NCI-H226 (cell line): ENCODE measurements around the gene PRPSAP2.
"Not testable (repeated sequence)": the region's sequence is repeated elsewhere in the genome, so short reads cannot be mapped to it uniquely, and the experiment has no call there.

ENCODE experiments used
- DNase-seq: peaks from one replicate; pipeline ENCODE4 v3.0.0-alpha.2; 2015

Gene PRPSAP2, protein sequence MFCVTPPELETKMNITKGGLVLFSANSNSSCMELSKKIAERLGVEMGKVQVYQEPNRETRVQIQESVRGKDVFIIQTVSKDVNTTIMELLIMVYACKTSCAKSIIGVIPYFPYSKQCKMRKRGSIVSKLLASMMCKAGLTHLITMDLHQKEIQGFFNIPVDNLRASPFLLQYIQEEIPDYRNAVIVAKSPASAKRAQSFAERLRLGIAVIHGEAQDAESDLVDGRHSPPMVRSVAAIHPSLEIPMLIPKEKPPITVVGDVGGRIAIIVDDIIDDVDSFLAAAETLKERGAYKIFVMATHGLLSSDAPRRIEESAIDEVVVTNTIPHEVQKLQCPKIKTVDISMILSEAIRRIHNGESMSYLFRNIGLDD

GRCh38 chr17:18857864-18858566 is at the start of gene PRPSAP2:
Gene PRPSAP2 (plus strand): TSS chr17:18858131. CDS start chr17:18865834, 7,703 bp downstream.
- DNase-seq = peak; percentile 82

- not testable (repeated sequence) for DNase-seq
These were observed 42.0 kb upstream of the PRPSAP2 start for GRCh38 chr17:18815924-18816323.

- peak; percentile 32 for DNase-seq
These were observed 41.2 kb upstream of the PRPSAP2 start for GRCh38 chr17:18816489-18817371.

GRCh38 chr17:18821430-18821829 is 36.5 kb upstream of the PRPSAP2 start:
- not testable (repeated sequence) for DNase-seq

GRCh38 chr17:18827613-18828012 is 30.3 kb upstream of the PRPSAP2 start:
- not testable (repeated sequence) for DNase-seq

GRCh38 chr17:18848501-18848900 is 9.4 kb upstream of the PRPSAP2 start:
- DNase-seq = no peak

GRCh38 chr17:18850679-18851078 is 7.3 kb upstream of the PRPSAP2 start:
- no peak for DNase-seq

- DNase-seq = no peak
These were observed 6.7 kb upstream of the PRPSAP2 start for GRCh38 chr17:18851201-18851600.

GRCh38 chr17:18854956-18855355 is 3.0 kb upstream of the PRPSAP2 start:
- no peak for DNase-seq

GRCh38 chr17:18855831-18856569 is 1.9 kb upstream of the PRPSAP2 start:
- peak; percentile 94 for DNase-seq

DNA sequence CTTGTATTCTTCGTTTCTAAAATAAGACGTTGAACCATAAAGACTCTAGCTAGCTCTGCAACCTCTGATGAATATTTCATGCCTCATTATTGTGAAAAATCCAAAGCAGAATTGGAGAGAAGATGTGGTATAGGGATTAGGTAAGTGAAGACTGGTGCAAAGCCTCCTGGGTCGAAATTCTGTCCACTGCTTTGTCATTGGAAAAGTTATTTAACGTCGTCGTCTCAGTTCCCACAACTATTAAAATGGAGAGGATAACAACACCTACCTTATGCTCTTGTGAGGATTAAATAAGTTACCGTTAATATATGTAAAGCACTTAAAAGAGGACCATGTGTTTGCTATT is 1.4 kb upstream of the PRPSAP2 start:
- DNase-seq = no peak

- no peak for DNase-seq
These were observed 775 bp downstream of the PRPSAP2 start for GRCh38 chr17:18858567-18859245.

- DNase-seq = peak; percentile 27
These were observed 1.3 kb downstream of the PRPSAP2 start for GRCh38 chr17:18859256-18859655.

DNA sequence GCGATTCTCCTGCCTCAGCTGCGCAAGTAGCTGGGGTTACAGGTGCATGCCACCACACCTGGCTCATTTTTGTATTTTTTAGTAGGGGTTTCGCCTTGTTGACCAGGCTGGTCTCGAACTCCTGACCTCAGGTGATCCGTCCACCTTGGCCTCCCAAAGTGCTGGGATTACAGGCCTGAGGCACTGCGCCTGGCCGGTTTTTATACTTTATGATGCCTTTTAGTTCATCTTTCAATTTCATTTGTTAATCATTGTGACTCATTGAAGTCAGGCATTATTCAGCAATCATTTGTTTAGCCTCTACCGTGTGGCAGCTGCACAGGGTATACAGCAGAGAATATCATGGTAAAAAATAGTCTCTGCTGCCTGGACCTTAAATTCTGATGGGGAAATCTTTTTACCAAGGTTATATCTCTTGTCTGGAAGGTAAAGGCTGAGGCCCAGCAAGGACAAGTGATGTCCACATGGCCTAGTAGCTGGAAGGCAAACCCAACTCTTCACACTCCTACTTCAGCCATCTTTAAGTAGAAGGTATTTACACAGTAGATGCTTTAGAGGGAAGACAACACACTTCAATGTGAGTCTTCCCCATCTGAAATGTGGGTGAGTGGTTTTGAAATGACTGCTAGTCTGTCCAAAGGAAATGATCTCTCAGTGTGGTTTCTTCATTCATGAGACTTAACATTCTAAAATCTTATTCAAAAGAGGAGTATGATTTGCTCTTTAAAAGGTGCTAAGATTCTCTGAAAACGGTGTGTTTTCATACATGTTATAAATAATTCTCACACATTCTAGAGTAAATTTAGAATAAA is 2.4 kb downstream of the PRPSAP2 start:
- no peak for DNase-seq

DNA sequence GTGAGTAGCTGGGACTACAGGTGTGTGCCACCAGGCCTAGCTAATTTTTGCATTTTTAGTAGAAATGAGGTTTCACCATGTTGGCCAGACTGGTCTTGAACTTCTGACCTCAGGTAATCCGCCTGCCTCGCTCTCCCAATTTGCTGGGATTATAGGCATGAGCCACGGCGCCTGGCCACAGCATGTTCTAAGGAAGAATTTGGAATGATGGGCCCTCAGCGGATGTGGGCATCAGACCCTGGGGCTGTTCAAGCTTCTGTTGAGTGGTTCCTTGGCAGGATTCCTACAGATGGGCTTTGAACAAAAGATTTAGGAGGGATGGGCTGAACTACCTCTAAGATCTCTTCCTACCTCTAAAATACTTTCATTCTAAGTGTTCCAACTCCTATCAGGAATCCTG is 4.1 kb downstream of the PRPSAP2 start:
- DNase-seq = no peak

DNA sequence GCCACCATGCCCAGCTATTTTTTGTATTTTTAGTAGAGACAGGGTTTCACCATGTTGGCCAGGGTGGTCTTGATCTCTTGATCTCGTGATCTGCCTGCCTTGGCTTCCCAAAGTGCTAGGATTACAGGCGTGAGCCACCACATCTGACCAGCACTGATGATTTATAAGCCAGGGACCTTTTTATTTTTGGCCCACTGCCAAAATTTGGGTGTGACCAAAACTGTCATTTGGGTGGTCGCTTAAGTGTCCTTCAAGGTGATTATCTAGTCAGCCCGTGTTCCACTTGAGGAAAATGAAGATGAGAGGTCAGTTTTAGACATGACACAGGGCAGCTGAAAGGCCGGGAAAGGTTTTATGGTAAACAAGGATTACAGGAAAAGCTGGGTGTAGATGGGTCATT is 7.1 kb downstream of the PRPSAP2 start:
- not testable (repeated sequence) for DNase-seq

DNA sequence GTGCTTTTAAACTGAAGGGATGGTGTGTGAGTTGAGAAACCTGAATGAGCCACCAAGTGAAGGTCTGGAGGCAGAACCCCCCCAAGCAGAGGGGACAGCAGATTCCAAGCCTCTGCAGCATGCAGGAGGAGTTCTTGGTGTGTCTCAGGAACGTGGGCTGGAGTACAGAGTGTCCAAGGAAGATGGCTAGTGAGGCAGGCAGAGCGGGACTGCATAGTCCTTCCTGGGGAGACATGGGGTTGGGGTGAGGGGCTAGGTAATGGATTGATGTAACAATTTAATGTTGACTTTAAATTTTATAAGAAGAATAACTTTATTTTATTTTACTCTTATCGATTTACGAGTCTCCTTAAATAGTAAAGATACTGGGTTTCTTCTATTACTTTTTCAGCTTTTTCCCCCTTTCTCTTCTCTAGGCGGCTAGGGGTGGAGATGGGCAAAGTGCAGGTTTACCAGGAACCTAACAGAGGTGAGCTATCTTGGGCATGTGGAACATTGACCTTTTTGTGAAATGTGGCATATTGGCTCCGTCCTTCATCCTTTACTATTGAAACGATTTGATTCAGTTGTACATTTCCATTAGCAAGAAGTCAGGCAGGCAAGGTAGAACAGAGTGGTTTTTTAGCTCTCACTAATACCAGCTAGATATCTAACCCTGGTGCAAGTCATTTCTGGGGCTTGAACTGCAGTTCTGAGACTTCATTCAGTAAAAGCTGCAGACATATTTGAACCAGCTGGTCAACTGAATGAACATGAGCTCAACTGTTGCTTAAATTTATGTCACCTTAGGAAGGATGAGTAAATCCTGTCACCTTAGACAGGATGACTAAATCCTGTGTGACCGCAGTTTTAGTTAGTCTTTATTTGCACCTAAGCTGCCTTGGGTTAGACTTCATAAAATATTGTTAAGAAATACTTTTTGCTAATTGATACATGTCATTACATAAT is 9.2 kb downstream of the PRPSAP2 start:
- DNase-seq = no peak

DNA sequence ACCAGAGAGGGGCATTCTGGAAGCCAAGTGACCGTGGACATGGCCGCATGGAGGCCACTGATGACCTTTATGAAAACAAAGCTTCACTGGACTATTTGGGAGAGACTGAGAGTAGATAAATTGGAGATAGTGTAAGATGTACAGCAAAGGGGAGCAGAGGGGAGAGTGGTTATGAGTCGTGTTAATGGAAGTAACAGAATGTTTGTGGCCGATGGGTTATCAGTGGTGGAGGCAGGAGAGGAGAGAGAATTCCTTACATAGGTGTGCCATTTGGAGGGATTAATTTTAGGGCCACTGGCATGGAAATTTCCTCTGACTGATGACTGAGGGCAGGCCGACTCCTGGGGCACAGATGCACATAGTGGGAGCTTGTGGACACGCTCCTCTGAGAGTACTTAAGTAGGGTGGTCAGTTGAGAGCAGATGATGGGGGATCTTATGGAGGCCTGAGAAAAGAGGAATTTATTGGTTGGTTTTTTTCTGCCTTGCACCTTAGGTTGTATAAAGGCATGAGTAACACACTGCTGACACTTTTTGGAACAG is 19.2 kb downstream of the PRPSAP2 start:
- DNase-seq = peak; percentile 50

- DNase-seq = no peak
These were observed 30.9 kb downstream of the PRPSAP2 start for GRCh38 chr17:18888766-18889290.
